HepG2 (cell line): ENCODE measurements around the gene CIITA. TPM values are rescaled to one million over a fixed set of nuclear protein-coding genes. Genes with fewer than 3 reads are reported as not detected.

Source experiments
- ATAC-seq: fragments of 200-7000 bp; cut with Tn5 transposase; 3 replicates; pipeline ENCODE4 v1.9.1; 2020; ENCODE audit warnings: mild to moderate bottlenecking, moderate library complexity
- BruUV-seq: library from RNA; stranded (reverse); fragments of 400-500 nt; replicated peaks from 2 replicates; lab custom pipeline; 2021; lab: Mats Ljungman, UMichigan
- CTCF ChIA-PET: fragments of 300-600 bp; formaldehyde crosslinking; extraction: SDS; loops from one replicate; lab custom pipeline; 2021; ENCODE audit warnings: low total read pairs, inconsistent platforms, low intra/inter-chr PET ratio; lab: Yijun Ruan, JAX
- POLR2A ChIA-PET: fragments of 350-600 bp; sonication (Branson Sonifier 250); formaldehyde crosslinking; loops from one replicate; lab custom pipeline; 2020; ENCODE audit warnings: antibody characterized with exemption, inconsistent platforms; lab: Yijun Ruan, JAX
- DNase-seq: peaks from one replicate; pipeline ENCODE4 v3.0.0-alpha.2; 2015; ENCODE audit warnings: low spot score
- FAIRE-seq: peaks from 3 replicates; lab custom pipeline; 2011; peaks lifted over from hg19 to GRCh38; lab: Jason Lieb, UNC
- H2AFZ ChIP-seq: one replicate; pipeline ENCODE4 v1.6.1; 2011; ENCODE audit warnings: low read length, inconsistent platforms
- H3K27ac ChIP-seq: fragments of 300-600 bp; 3 replicates; pipeline ENCODE4 v1.8.0; 2011; ENCODE audit warnings: mixed run types, mild to moderate bottlenecking, mixed read lengths, low read length, inconsistent platforms; ENCODE audit not compliant: insufficient read depth; ENCODE audit errors: extremely low read length
- H3K27me3 ChIP-seq, 2 experiments: fragments of 200-600 bp in 1 of 2; 2 replicates in 1 of 2; 3 replicates in 1 of 2; pipeline versions ENCODE4 v1.6.0 to v1.8.0; 2011; ENCODE audit warnings: low read length in 2 of 2, mild to moderate bottlenecking in 2 of 2, moderate library complexity in 2 of 2, inconsistent platforms in 1 of 2; ENCODE audit not compliant: insufficient read depth in 2 of 2, control insufficient read depth in 1 of 2
- H3K36me3 ChIP-seq, 2 experiments: fragments of 200-600 bp in 1 of 2; replicated peaks in 1 of 2; 2 replicates in 1 of 2; 3 replicates in 1 of 2; pipeline versions ENCODE4 v1.5.1 to v1.8.0; 2011; ENCODE audit warnings: low read length in 2 of 2, inconsistent platforms in 1 of 2; ENCODE audit not compliant: insufficient read depth in 2 of 2, control insufficient read depth in 1 of 2
- H3K4me1 ChIP-seq: 2 replicates; pipeline ENCODE4 v1.5.1; 2012; ENCODE audit warnings: low read length, inconsistent platforms; ENCODE audit not compliant: insufficient read depth
- H3K4me2 ChIP-seq: 2 replicates; pipeline ENCODE4 v1.6.0; 2011; ENCODE audit warnings: low read depth, low read length, inconsistent platforms
- H3K4me3 ChIP-seq, 3 experiments: fragments of 200-600 bp in 1 of 3; sonication (generic), shearing (Covaris generic) in 1 of 3; replicated peaks in 1 of 3; 2 replicates each; pipeline ENCODE4 v1.5.1; 2011 to 2016; ENCODE audit warnings: low read length in 3 of 3, inconsistent platforms in 2 of 3, low read depth in 2 of 3, mild to moderate bottlenecking in 2 of 3, control low read depth in 1 of 3, mixed read lengths in 1 of 3; ENCODE audit not compliant: insufficient read depth in 1 of 3
- H3K79me2 ChIP-seq: one replicate; pipeline ENCODE4 v1.6.1; 2011; ENCODE audit warnings: low read length, inconsistent platforms; ENCODE audit not compliant: insufficient read depth
- H3K9ac ChIP-seq: 2 replicates; pipeline ENCODE4 v1.6.0; 2011; ENCODE audit warnings: mild to moderate bottlenecking, low read depth, low read length, inconsistent platforms; ENCODE audit not compliant: insufficient read depth
- H3K9me3 ChIP-seq: 2 replicates; pipeline ENCODE4 v1.5.1; 2012; ENCODE audit warnings: mild to moderate bottlenecking, low read length
- H4K20me1 ChIP-seq: 2 replicates; pipeline ENCODE4 v1.6.0; 2011; ENCODE audit warnings: inconsistent platforms, mild to moderate bottlenecking, low read length, moderate library complexity; ENCODE audit not compliant: insufficient read depth
- FOXK1 ChIP-seq: sonication (generic); formaldehyde crosslinking; IDR thresholded peaks from 2 replicates; pipeline ENCODE4 v1.4.0; 2020; ENCODE audit warnings: low read depth, missing genetic modification reagents, borderline replicate concordance
- MAFF ChIP-seq: IDR thresholded peaks from 2 replicates; pipeline ENCODE4 v1.6.1; 2011; ENCODE audit warnings: low read depth, low read length, improper control_type of control experiment
- NFRKB ChIP-seq: fragments of 450-650 bp; IDR thresholded peaks from 2 replicates; pipeline ENCODE4 v1.6.1; 2017
- RFX1 ChIP-seq: fragments of 450-650 bp; IDR thresholded peaks from 2 replicates; pipeline ENCODE4 v1.6.1; 2017
- SPEN ChIP-seq: sonication (generic); formaldehyde crosslinking; IDR thresholded peaks from 2 replicates; pipeline ENCODE4 v1.5.1; 2020; ENCODE audit warnings: low read depth, mild to moderate bottlenecking, missing genetic modification reagents
- ZBTB42 ChIP-seq: sonication (generic); formaldehyde crosslinking; IDR thresholded peaks from 2 replicates; pipeline ENCODE4 v1.5.0; 2020; ENCODE audit warnings: mild to moderate bottlenecking, missing genetic modification reagents
- ZFYVE20 ChIP-seq: sonication (generic); formaldehyde crosslinking; IDR thresholded peaks from 2 replicates; pipeline ENCODE4 v1.8.0; 2023; ENCODE audit warnings: low read depth, mild to moderate bottlenecking, moderate library complexity, missing genetic modification reagents, borderline replicate concordance
- ZNF20 ChIP-seq: sonication (generic); formaldehyde crosslinking; IDR thresholded peaks from 2 replicates; pipeline ENCODE4 v1.4.0; 2020; ENCODE audit warnings: mild to moderate bottlenecking, moderate library complexity, missing genetic modification reagents
- ZNF230 ChIP-seq: sonication (generic); formaldehyde crosslinking; IDR thresholded peaks from 2 replicates; pipeline ENCODE4 v1.4.0; 2020; ENCODE audit warnings: mild to moderate bottlenecking, missing genetic modification reagents
- ZNF326 ChIP-seq: sonication (generic); formaldehyde crosslinking; IDR thresholded peaks from 2 replicates; pipeline ENCODE4 v1.4.0; 2020; ENCODE audit warnings: missing genetic modification reagents, borderline replicate concordance
- ZNF350 ChIP-seq: sonication (generic); formaldehyde crosslinking; IDR thresholded peaks from 2 replicates; pipeline ENCODE4 v1.4.0; 2020; ENCODE audit warnings: mild to moderate bottlenecking, low read depth, missing genetic modification reagents, borderline replicate concordance
- WGBS: methylation state at CpG from one replicate; pipeline ENCODE4 v1.1.6; 2017; ENCODE audit warnings: low lambda C conversion rate; 5-methylcytosine and 5-hydroxymethylcytosine counted together
- in situ Hi-C: cut with HindIII; loops from 2 replicates; pipeline ENCODE4 v1.10.0; 2017; ENCODE audit warnings: low pct_unique_long_range_greater_than_20kb; ENCODE audit not compliant: extremely low pct_ligation_motif_present
- intact Hi-C: fragments of 100-400 bp; cut with micrococcal nuclease; formaldehyde crosslinking; loops from one replicate; pipeline ENCODE4 v1.10.0; 2022; ENCODE audit not compliant: unreplicated experiment
- polyA plus RNA-seq, 8 experiments: library from polyadenylated mRNA; depleted of rRNA in 3 of 8; stranded (reverse) in 7 of 8; unstranded in 1 of 8; fragments of >200 nt; fragmentation: Illumina TruSeq in 4 of 8; extraction: Trizol in 4 of 8; gene quantifications; 2 replicates each; pipeline versions ENCODE4 v1.2.1 to v1.2.3, GENCODE V29; 2011 to 2016; ENCODE audit warnings: low read depth in 4 of 8, missing spikeins in 1 of 8, mixed read lengths in 1 of 8; ENCODE audit not compliant: insufficient read depth in 1 of 8
- total RNA-seq, 5 experiments: library from RNA; depleted of rRNA; stranded (reverse); fragments of >200 nt; fragmentation: Illumina TruSeq; extraction: Trizol; gene quantifications; 2 replicates each; pipeline ENCODE4 v1.2.3, GENCODE V29; 2016; ENCODE audit warnings: low read depth in 1 of 5
- TF ChIP-seq, protein P1 (sequence below): sonication (generic); formaldehyde crosslinking; conservative IDR thresholded peaks from 2 replicates; pipeline ENCODE4 v1.4.0; 2020; ENCODE audit warnings: missing genetic modification reagents
- TF ChIP-seq, protein P2 (sequence below): sonication (generic); formaldehyde crosslinking; IDR thresholded peaks from 2 replicates; pipeline ENCODE4 v1.4.0; 2020; ENCODE audit warnings: missing genetic modification reagents, borderline replicate concordance
- TF ChIP-seq, protein P3 (sequence below): sonication (generic); formaldehyde crosslinking; IDR thresholded peaks from 2 replicates; pipeline ENCODE4 v1.4.0; 2020; ENCODE audit warnings: missing genetic modification reagents, borderline replicate concordance

Gene CIITA
- total and polyA plus RNA-seq, 2 of the 13 experiments (the other 11 are each of a cell fraction or from before 2014, with no cell fraction given), result 0.08 to 0.09 TPM

DNA sequence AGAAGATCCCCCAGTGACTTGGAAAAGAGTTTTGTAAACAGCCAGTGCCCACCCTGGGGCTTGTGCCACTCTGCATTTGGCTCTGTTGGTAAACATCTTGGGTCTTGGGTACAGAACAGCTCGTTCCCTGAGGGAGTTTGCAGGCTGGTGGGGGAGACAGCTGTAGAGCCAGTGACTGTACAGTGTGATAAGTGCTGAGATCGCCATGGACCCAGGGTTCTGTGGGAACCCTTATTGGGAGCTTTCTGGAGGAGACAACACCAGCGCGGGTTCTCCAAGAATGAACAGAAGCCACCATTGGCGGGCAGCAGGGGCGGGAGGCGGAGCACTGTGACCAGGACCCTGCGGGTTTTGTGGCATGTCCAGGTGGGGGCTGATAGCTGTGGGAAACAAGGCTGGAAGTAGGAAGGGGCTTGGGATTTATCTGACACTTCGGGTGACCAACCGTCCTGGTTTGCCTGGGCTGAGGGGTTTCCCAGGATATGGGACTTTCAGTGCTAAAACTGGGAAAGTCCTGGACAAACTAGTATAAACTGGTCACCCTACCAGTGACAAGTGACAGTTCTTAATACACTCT, 70.3 kb downstream of the CIITA start (continued):
- TF ChIP-seq ZFYVE20 (CRISPR knock-in tag) (no peak), MAFF (no peak)
- TF ChIP-seq, protein P1, sequence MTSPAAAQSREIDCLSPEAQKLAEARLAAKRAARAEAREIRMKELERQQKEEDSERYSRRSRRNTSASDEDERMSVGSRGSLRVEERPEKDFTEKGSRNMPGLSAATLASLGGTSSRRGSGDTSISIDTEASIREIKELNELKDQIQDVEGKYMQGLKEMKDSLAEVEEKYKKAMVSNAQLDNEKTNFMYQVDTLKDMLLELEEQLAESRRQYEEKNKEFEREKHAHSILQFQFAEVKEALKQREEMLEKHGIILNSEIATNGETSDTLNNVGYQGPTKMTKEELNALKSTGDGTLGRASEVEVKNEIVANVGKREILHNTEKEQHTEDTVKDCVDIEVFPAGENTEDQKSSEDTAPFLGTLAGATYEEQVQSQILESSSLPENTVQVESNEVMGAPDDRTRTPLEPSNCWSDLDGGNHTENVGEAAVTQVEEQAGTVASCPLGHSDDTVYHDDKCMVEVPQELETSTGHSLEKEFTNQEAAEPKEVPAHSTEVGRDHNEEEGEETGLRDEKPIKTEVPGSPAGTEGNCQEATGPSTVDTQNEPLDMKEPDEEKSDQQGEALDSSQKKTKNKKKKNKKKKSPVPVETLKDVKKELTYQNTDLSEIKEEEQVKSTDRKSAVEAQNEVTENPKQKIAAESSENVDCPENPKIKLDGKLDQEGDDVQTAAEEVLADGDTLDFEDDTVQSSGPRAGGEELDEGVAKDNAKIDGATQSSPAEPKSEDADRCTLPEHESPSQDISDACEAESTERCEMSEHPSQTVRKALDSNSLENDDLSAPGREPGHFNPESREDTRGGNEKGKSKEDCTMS, result no peak
- TF ChIP-seq, protein P2, sequence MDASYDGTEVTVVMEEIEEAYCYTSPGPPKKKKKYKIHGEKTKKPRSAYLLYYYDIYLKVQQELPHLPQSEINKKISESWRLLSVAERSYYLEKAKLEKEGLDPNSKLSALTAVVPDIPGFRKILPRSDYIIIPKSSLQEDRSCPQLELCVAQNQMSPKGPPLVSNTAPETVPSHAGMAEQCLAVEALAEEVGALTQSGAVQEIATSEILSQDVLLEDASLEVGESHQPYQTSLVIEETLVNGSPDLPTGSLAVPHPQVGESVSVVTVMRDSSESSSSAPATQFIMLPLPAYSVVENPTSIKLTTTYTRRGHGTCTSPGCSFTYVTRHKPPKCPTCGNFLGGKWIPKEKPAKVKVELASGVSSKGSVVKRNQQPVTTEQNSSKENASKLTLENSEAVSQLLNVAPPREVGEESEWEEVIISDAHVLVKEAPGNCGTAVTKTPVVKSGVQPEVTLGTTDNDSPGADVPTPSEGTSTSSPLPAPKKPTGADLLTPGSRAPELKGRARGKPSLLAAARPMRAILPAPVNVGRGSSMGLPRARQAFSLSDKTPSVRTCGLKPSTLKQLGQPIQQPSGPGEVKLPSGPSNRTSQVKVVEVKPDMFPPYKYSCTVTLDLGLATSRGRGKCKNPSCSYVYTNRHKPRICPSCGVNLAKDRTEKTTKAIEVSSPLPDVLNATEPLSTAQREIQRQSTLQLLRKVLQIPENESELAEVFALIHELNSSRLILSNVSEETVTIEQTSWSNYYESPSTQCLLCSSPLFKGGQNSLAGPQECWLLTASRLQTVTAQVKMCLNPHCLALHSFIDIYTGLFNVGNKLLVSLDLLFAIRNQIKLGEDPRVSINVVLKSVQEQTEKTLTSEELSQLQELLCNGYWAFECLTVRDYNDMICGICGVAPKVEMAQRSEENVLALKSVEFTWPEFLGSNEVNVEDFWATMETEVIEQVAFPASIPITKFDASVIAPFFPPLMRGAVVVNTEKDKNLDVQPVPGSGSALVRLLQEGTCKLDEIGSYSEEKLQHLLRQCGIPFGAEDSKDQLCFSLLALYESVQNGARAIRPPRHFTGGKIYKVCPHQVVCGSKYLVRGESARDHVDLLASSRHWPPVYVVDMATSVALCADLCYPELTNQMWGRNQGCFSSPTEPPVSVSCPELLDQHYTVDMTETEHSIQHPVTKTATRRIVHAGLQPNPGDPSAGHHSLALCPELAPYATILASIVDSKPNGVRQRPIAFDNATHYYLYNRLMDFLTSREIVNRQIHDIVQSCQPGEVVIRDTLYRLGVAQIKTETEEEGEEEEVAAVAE (CRISPR knock-in tag), result no peak

DNA sequence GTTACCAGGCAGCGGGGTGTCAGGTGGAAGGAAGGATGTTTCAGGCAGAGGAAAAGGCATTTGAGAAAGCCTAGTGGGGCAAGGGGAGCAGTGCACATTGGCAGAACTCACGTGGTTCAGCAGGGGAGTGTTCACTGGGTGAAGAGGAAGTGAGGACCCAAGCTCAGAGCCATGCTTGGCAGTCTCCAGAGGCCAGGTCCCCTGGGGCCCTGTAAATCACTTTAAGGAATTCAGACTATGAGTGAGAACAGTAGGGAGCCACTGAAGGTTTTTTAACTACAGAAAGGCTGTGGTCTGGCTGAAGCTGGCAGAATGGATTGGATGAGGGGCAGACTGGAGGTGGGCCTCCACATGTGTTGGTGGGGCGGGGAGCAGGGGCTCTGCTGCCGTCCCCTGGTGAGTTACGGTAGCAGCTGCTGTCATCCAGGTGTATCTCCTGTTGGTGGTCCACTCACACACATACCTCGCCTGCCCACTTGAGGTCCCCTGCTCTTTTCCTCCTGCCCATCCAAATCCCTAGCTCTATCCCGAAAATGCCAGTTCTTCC, 72.5 kb downstream of the CIITA start:
- H3K79me2 ChIP-seq, result peaks cover 21% of the 10 kb centered on the region
- H3K27ac ChIP-seq, result no peak overlapping the region
- H3K36me3 ChIP-seq, result no peaks in the 10 kb centered on the region
- H4K20me1 ChIP-seq, result no peaks in the 10 kb centered on the region
- no peak overlapping the region for H2AFZ ChIP-seq
- ChIA-PET CTCF (no interaction called here), POLR2A (interaction anchor here (1.3 kb wide), 1 partner anchor 8 kb away, joined by 4 read pairs; the partner anchor contains the start of gene DEXI)
- FAIRE-seq (no peak), ATAC-seq (no peak), DNase-seq (no peak)
- no peaks in the 10 kb centered on the region for H3K9me3 ChIP-seq
- H3K9ac ChIP-seq, result no peak overlapping the region
- TF ChIP-seq ZNF350 (CRISPR knock-in tag) (no peak), RFX1 (no peak), SPEN (no peak), NFRKB (no peak), ZNF20 (CRISPR knock-in tag) (no peak), ZNF230 (CRISPR knock-in tag) (no peak), ZBTB42 (no peak), ZNF326 (CRISPR knock-in tag) (no peak), FOXK1 (no peak)
- TF ChIP-seq, protein P3, sequence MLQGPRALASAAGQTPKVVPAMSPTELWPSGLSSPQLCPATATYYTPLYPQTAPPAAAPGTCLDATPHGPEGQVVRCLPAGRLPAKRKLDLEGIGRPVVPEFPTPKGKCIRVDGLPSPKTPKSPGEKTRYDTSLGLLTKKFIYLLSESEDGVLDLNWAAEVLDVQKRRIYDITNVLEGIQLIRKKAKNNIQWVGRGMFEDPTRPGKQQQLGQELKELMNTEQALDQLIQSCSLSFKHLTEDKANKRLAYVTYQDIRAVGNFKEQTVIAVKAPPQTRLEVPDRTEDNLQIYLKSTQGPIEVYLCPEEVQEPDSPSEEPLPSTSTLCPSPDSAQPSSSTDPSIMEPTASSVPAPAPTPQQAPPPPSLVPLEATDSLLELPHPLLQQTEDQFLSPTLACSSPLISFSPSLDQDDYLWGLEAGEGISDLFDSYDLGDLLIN (CRISPR knock-in tag), result no peak
- in situ Hi-C loops (no loop called here), intact Hi-C loops (no loop called here)
- no peak overlapping the region for H3K4me2 ChIP-seq
- H3K4me3 ChIP-seq, result no peak overlapping the region
- 95% methylated on average over 6 of the region's 7 CpGs for WGBS
- no TSS peak for BruUV-seq
- peaks cover 29% of the 10 kb centered on the region for H3K4me1 ChIP-seq
- no peaks in the 10 kb centered on the region; a peak in 1 of 5 replicates for H3K27me3 ChIP-seq
